ENCODE results near the gene LUZP1.

DNA sequence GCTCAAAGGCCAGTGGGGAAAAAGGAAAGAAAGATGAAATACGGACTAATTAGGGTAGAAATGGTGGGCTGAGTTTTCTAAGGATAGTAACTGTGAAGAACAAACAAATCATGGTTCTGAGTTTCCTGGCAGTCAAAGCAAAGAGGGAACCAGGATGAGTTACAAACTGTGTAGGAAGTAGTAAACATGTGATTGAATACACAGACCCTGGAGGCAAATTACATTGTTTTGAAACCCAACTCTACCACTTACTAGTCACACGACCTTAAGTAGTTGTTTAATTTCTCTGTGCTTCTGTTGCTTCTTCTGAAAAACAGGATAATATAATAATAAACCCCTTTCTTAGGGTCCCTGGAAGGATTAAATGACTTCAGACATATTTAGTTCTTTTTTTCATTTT lies 11.2 kb upstream of the LUZP1 start:
- TF ChIP-seq, protein P1, sequence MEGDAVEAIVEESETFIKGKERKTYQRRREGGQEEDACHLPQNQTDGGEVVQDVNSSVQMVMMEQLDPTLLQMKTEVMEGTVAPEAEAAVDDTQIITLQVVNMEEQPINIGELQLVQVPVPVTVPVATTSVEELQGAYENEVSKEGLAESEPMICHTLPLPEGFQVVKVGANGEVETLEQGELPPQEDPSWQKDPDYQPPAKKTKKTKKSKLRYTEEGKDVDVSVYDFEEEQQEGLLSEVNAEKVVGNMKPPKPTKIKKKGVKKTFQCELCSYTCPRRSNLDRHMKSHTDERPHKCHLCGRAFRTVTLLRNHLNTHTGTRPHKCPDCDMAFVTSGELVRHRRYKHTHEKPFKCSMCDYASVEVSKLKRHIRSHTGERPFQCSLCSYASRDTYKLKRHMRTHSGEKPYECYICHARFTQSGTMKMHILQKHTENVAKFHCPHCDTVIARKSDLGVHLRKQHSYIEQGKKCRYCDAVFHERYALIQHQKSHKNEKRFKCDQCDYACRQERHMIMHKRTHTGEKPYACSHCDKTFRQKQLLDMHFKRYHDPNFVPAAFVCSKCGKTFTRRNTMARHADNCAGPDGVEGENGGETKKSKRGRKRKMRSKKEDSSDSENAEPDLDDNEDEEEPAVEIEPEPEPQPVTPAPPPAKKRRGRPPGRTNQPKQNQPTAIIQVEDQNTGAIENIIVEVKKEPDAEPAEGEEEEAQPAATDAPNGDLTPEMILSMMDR (IDR thresholded peaks at IDR 0.05 in 8 of 11, conservative IDR thresholded peaks at IDR 0.05 in 3 of 11), result no peak
- no peak for TF ChIP-seq POLR2A (IDR thresholded peaks at IDR 0.05)
- TF ChIP-seq POLR2AphosphoS5 (IDR thresholded peaks at IDR 0.05), result no peak
